ENCODE data around the gene TNFAIP8. TPM values are rescaled to one million over a fixed set of nuclear protein-coding genes. Genes with fewer than 3 reads are reported as not detected.

Gene TNFAIP8
- total and polyA plus RNA-seq, 2 experiments from 2014 or later = 18.3 to 37.6 TPM

DNA sequence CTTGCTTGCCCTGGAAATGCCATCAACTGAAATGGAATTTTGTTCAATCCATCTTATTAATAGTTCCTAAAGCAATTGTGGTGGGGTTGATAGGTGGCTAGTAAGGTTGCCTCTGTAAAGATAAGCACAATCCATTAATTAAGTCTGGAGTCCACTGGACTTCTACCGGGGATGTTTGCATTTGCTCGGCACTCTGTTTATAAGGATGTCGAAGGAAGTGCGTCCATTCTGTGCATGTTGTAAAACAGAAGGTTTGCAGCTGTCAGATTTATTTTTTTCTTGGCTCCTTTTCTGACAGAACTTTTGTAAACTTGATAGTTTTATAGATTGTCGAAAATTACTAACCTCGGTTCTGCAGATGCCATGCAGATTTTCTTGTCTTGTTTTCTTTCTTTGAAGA is 12.8 kb upstream of the TNFAIP8 start:
- no peaks in the 10 kb centered on the region for H3K9me2 ChIP-seq (replicated peaks; ENCODE audit: insufficient read depth)
- H3K4me1 ChIP-seq (ENCODE audit: insufficient read depth) = peaks cover 12% of the 10 kb centered on the region
- no peak overlapping the region for H2AFZ ChIP-seq
- no peaks in the 10 kb centered on the region for H3K27me3 ChIP-seq
- no peaks in the 10 kb centered on the region for H3K36me3 ChIP-seq (replicated peaks; ENCODE audit: insufficient read depth, low read depth)
- no peak overlapping the region for H3K27ac ChIP-seq
- peaks cover 17% of the 10 kb centered on the region for H3K79me2 ChIP-seq
- TF ChIP-seq, protein P1, sequence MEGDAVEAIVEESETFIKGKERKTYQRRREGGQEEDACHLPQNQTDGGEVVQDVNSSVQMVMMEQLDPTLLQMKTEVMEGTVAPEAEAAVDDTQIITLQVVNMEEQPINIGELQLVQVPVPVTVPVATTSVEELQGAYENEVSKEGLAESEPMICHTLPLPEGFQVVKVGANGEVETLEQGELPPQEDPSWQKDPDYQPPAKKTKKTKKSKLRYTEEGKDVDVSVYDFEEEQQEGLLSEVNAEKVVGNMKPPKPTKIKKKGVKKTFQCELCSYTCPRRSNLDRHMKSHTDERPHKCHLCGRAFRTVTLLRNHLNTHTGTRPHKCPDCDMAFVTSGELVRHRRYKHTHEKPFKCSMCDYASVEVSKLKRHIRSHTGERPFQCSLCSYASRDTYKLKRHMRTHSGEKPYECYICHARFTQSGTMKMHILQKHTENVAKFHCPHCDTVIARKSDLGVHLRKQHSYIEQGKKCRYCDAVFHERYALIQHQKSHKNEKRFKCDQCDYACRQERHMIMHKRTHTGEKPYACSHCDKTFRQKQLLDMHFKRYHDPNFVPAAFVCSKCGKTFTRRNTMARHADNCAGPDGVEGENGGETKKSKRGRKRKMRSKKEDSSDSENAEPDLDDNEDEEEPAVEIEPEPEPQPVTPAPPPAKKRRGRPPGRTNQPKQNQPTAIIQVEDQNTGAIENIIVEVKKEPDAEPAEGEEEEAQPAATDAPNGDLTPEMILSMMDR (IDR thresholded peaks at IDR 0.05; ENCODE audit: poor library complexity) = no peak
- TF ChIP-seq EZH2phosphoT487 (IDR thresholded peaks at IDR 0.05; ENCODE audit: low read depth, severe bottlenecking, unreplicated experiment) = no peak
- no peak for TF ChIP-seq EZH2 (IDR thresholded peaks at IDR 0.05; ENCODE audit: borderline replicate concordance)
- H3K4me2 ChIP-seq = peak overlapping the region; percentile 56
- no peak overlapping the region for H3K4me3 ChIP-seq
- 19% methylated on average over 6 of the region's 6 CpGs for WGBS (ENCODE audit: low lambda C conversion rate, missing lambda C conversion rate)
- no peaks in the 10 kb centered on the region for H4K20me1 ChIP-seq (ENCODE audit: insufficient read depth, poor library complexity, severe bottlenecking)
- DNase-seq (ENCODE audit: low spot score) = no peak
- no peaks in the 10 kb centered on the region for H3K9me3 ChIP-seq (ENCODE audit: low read depth)

GRCh38 chr5:119343766-119344165 is 12.1 kb upstream of the TNFAIP8 start:
- H3K79me2 ChIP-seq = peaks cover 15% of the 10 kb centered on the region
- no peaks in the 10 kb centered on the region for H3K9me3 ChIP-seq (ENCODE audit: low read depth)
- peaks cover 12% of the 10 kb centered on the region for H3K4me1 ChIP-seq (ENCODE audit: insufficient read depth)
- no peak for DNase-seq (ENCODE audit: low spot score)
- H3K9me2 ChIP-seq (replicated peaks; ENCODE audit: insufficient read depth) = no peaks in the 10 kb centered on the region
- H3K4me3 ChIP-seq = no peak overlapping the region
- WGBS (ENCODE audit: low lambda C conversion rate, missing lambda C conversion rate) = 99% methylated on average over 3 of the region's 3 CpGs
- H3K4me2 ChIP-seq = no peak overlapping the region
- no peak overlapping the region for H2AFZ ChIP-seq
- no peaks in the 10 kb centered on the region for H4K20me1 ChIP-seq (ENCODE audit: insufficient read depth, poor library complexity, severe bottlenecking)
- no peak for TF ChIP-seq EZH2phosphoT487 (IDR thresholded peaks at IDR 0.05; ENCODE audit: low read depth, severe bottlenecking, unreplicated experiment)
- H3K27ac ChIP-seq = no peak overlapping the region
- no peaks in the 10 kb centered on the region for H3K36me3 ChIP-seq (replicated peaks; ENCODE audit: insufficient read depth, low read depth)
- no peaks in the 10 kb centered on the region for H3K27me3 ChIP-seq

DNA sequence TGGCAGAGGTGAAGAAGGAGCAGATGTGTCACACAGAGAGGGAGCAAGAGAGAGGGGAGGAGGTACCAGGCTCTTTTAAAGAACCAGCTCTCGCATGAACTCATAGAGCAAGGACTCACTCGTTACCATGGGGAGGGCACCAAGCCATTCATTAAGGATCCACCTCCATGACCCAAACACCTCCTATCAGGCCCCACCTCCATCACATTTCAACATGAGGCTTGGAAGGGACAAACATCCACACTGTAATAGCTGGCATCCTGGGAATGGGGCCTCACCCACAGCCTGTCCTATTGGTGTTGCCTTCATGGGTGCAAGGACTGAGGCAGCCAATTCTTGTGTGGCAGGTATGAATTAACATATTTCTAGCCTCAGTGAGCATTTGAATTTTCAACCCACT is 11.6 kb upstream of the TNFAIP8 start:
- TF ChIP-seq, protein P1 (IDR thresholded peaks at IDR 0.05; ENCODE audit: poor library complexity) = no peak
- TF ChIP-seq EZH2 (IDR thresholded peaks at IDR 0.05; ENCODE audit: borderline replicate concordance) = no peak
- no peak for TF ChIP-seq EZH2phosphoT487 (IDR thresholded peaks at IDR 0.05; ENCODE audit: low read depth, severe bottlenecking, unreplicated experiment)
- Histone ChIP-seq H3K36me3 (replicated peaks; ENCODE audit: insufficient read depth, low read depth) (no peaks in the 10 kb centered on the region), H3K27ac (no peak overlapping the region), H3K9me3 (ENCODE audit: low read depth) (no peaks in the 10 kb centered on the region), H3K4me1 (ENCODE audit: insufficient read depth) (peaks cover 12% of the 10 kb centered on the region), H3K9me2 (replicated peaks; ENCODE audit: insufficient read depth) (no peaks in the 10 kb centered on the region), H3K79me2 (peaks cover 15% of the 10 kb centered on the region), H4K20me1 (ENCODE audit: insufficient read depth, poor library complexity, severe bottlenecking) (no peaks in the 10 kb centered on the region), H2AFZ (no peak overlapping the region), H3K27me3 (no peaks in the 10 kb centered on the region), H3K4me2 (no peak overlapping the region), H3K4me3 (no peak overlapping the region)
- WGBS (ENCODE audit: low lambda C conversion rate, missing lambda C conversion rate) = 100% methylated on average over 2 of the region's 2 CpGs
- DNase-seq (ENCODE audit: low spot score) = no peak

DNA sequence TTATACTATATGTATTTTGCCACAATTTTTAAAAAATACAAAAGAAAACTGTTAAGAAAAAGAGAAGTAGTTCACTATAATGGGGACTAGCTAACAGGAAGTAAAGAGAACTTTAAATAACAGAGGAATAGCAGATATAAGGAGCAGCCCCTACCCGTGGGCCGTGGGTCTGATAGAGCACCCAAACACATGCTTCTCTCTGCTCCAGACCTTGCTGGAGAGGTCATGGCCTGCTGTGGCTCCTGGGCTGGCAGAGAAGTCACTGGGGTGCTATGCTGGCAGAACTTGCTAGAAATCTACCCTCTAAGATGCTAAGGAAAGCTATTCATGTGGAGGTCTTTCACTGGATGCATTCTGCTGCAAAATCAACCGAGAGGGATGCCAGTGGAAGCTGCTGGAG is 10.0 kb upstream of the TNFAIP8 start:
- Histone ChIP-seq H3K4me3 (no peak overlapping the region), H3K9me2 (replicated peaks; ENCODE audit: insufficient read depth) (no peaks in the 10 kb centered on the region), H3K36me3 (replicated peaks; ENCODE audit: insufficient read depth, low read depth) (no peaks in the 10 kb centered on the region), H2AFZ (no peak overlapping the region), H4K20me1 (ENCODE audit: insufficient read depth, poor library complexity, severe bottlenecking) (no peaks in the 10 kb centered on the region), H3K4me2 (no peak overlapping the region), H3K9me3 (ENCODE audit: low read depth) (no peaks in the 10 kb centered on the region), H3K79me2 (peaks cover 15% of the 10 kb centered on the region), H3K4me1 (ENCODE audit: insufficient read depth) (peaks cover 12% of the 10 kb centered on the region), H3K27ac (no peak overlapping the region), H3K27me3 (no peaks in the 10 kb centered on the region)
- no peak for DNase-seq (ENCODE audit: low spot score)
- TF ChIP-seq, protein P1 (IDR thresholded peaks at IDR 0.05; ENCODE audit: poor library complexity) = no peak
- no peak for TF ChIP-seq EZH2 (IDR thresholded peaks at IDR 0.05; ENCODE audit: borderline replicate concordance)
- TF ChIP-seq EZH2phosphoT487 (IDR thresholded peaks at IDR 0.05; ENCODE audit: low read depth, severe bottlenecking, unreplicated experiment) = no peak
- 77% methylated on average over 3 of the region's 3 CpGs for WGBS (ENCODE audit: low lambda C conversion rate, missing lambda C conversion rate)
